ENCODE measurements around the gene SLC43A3.

DNA sequence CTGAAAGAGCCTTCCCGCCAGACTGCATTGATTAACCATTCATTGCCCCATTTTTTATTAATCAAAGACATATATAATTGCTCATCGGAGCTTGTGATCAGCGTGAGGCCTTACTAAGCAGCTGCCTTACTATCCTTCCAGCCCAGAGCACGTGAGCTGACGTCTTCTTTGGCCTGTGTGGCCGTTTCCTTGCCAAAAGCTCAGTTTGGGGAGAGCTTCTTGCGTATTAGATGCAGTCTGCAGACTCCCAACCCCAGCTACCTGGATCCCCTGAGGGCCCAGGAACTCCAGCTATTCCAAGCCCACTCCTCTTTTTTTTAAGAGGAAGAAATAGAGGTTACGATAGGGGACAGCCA, 784 bp upstream of the SLC43A3 start:
- TF ChIP-seq, protein P1, sequence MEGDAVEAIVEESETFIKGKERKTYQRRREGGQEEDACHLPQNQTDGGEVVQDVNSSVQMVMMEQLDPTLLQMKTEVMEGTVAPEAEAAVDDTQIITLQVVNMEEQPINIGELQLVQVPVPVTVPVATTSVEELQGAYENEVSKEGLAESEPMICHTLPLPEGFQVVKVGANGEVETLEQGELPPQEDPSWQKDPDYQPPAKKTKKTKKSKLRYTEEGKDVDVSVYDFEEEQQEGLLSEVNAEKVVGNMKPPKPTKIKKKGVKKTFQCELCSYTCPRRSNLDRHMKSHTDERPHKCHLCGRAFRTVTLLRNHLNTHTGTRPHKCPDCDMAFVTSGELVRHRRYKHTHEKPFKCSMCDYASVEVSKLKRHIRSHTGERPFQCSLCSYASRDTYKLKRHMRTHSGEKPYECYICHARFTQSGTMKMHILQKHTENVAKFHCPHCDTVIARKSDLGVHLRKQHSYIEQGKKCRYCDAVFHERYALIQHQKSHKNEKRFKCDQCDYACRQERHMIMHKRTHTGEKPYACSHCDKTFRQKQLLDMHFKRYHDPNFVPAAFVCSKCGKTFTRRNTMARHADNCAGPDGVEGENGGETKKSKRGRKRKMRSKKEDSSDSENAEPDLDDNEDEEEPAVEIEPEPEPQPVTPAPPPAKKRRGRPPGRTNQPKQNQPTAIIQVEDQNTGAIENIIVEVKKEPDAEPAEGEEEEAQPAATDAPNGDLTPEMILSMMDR (IDR thresholded peaks at IDR 0.05) = no peak
- TF ChIP-seq POLR2AphosphoS5 (IDR thresholded peaks at IDR 0.05) (no peak), POLR2A (IDR thresholded peaks at IDR 0.05) (no peak)

All from gastroesophageal sphincter (tissue), 3 donors.